Ovary (tissue), 3 donors: ENCODE results near the gene CSMD2.

Experiments used
- POLR2A ChIP-seq: fragments of 450-650 bp; IDR thresholded peaks from one replicate; pipeline ENCODE4 v1.6.1; 2017; ENCODE audit warnings: antibody characterized with exemption, mild to moderate bottlenecking, moderate library complexity
- TF ChIP-seq, protein P1 (sequence below), 3 donors: fragments of 450-650 bp in 2 of 3; fragments of 200-600 bp in 1 of 3; IDR thresholded peaks; one replicate each; pipeline versions ENCODE4 v1.5.1 to v1.8.0; 2016 to 2022; ENCODE audit warnings: antibody characterized with exemption in 3 of 3, mild to moderate bottlenecking in 1 of 3
- donor health status: DM: no; HTN: no; CAD: no.

- TF ChIP-seq, protein P1, sequence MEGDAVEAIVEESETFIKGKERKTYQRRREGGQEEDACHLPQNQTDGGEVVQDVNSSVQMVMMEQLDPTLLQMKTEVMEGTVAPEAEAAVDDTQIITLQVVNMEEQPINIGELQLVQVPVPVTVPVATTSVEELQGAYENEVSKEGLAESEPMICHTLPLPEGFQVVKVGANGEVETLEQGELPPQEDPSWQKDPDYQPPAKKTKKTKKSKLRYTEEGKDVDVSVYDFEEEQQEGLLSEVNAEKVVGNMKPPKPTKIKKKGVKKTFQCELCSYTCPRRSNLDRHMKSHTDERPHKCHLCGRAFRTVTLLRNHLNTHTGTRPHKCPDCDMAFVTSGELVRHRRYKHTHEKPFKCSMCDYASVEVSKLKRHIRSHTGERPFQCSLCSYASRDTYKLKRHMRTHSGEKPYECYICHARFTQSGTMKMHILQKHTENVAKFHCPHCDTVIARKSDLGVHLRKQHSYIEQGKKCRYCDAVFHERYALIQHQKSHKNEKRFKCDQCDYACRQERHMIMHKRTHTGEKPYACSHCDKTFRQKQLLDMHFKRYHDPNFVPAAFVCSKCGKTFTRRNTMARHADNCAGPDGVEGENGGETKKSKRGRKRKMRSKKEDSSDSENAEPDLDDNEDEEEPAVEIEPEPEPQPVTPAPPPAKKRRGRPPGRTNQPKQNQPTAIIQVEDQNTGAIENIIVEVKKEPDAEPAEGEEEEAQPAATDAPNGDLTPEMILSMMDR (IDR thresholded peaks at IDR 0.05), result no peak
- no peak for TF ChIP-seq POLR2A
Observed at GRCh38 chr1:33657833-33658232, 507.2 kb downstream of the CSMD2 start.
